ENCODE measurements around the gene C4orf50. TPM values are rescaled to one million over a fixed set of nuclear protein-coding genes. Genes with fewer than 3 reads are reported as not detected.

The C4orf50 gene
- total RNA-seq, 2 experiments from 2014 or later = 0.07 TPM

- CTCF ChIA-PET = no interaction called here
- intact Hi-C loops (cut with micrococcal nuclease) = no loop called here
- ATAC-seq (no peak), DNase-seq (no peak)
- no peak for TF ChIP-seq CTCF (IDR thresholded peaks at IDR 0.05)
- POLR2A ChIA-PET = no interaction called here
- Mint-ChIP-seq H3K36me3 (ENCODE audit: low read depth) (no peaks in the 10 kb centered on the region), H3K4me1 (ENCODE audit: low read depth) (no peaks in the 10 kb centered on the region), H3K27ac (no peak overlapping the region), H3K9me3 (no peaks in the 10 kb centered on the region), H3K27me3 (peaks cover 2% of the 10 kb centered on the region), H3K4me3 (no peak overlapping the region)
These were observed 87.8 kb downstream of the C4orf50 start for GRCh38 chr4:5930456-5930855.

- Mint-ChIP-seq H3K27ac (no peak overlapping the region), H3K4me3 (no peak overlapping the region), H3K9me3 (no peaks in the 10 kb centered on the region), H3K4me1 (ENCODE audit: low read depth) (no peaks in the 10 kb centered on the region), H3K27me3 (peaks cover 2% of the 10 kb centered on the region), H3K36me3 (ENCODE audit: low read depth) (no peaks in the 10 kb centered on the region)
- CTCF ChIA-PET = no interaction called here
- POLR2A ChIA-PET = no interaction called here
- no peak for TF ChIP-seq CTCF (IDR thresholded peaks at IDR 0.05)
- intact Hi-C loops (cut with micrococcal nuclease) = no loop called here
- ATAC-seq (no peak), DNase-seq (no peak)
These were observed 89.3 kb downstream of the C4orf50 start for GRCh38 chr4:5928844-5929420.

- peaks cover under 1% of the 10 kb centered on the region for H3K27me3 Mint-ChIP-seq
- no peak for TF ChIP-seq CTCF (IDR thresholded peaks at IDR 0.05)
- ATAC-seq (no peak), DNase-seq (no peak)
- no peaks in the 10 kb centered on the region for H3K9me3 Mint-ChIP-seq
- POLR2A ChIA-PET = no interaction called here
- CTCF ChIA-PET = no interaction called here
- no peak overlapping the region for H3K4me3 Mint-ChIP-seq
- H3K36me3 Mint-ChIP-seq (ENCODE audit: low read depth) = no peaks in the 10 kb centered on the region
- no peak overlapping the region for H3K27ac Mint-ChIP-seq
- no peaks in the 10 kb centered on the region for H3K4me1 Mint-ChIP-seq (ENCODE audit: low read depth)
- intact Hi-C loops (cut with micrococcal nuclease) = no loop called here
These were observed 90.0 kb downstream of the C4orf50 start for GRCh38 chr4:5928274-5928673.

GRCh38 chr4:5927747-5928146 is 90.5 kb downstream of the C4orf50 start:
- DNase-seq (no peak), ATAC-seq (no peak)
- TF ChIP-seq CTCF (IDR thresholded peaks at IDR 0.05) = no peak
- peaks cover 2% of the 10 kb centered on the region for H3K27me3 Mint-ChIP-seq
- no peak overlapping the region for H3K4me3 Mint-ChIP-seq
- no peaks in the 10 kb centered on the region for H3K36me3 Mint-ChIP-seq (ENCODE audit: low read depth)
- no peaks in the 10 kb centered on the region for H3K4me1 Mint-ChIP-seq (ENCODE audit: low read depth)
- POLR2A ChIA-PET = no interaction called here
- no peaks in the 10 kb centered on the region for H3K9me3 Mint-ChIP-seq
- CTCF ChIA-PET = no interaction called here
- intact Hi-C loops (cut with micrococcal nuclease) = no loop called here
- H3K27ac Mint-ChIP-seq = no peak overlapping the region

GRCh38 chr4:5927116-5927515 is 91.1 kb downstream of the C4orf50 start:
- ATAC-seq = no peak
- CTCF ChIA-PET = no interaction called here
- Mint-ChIP-seq H3K9me3 (no peaks in the 10 kb centered on the region), H3K4me1 (ENCODE audit: low read depth) (no peaks in the 10 kb centered on the region), H3K27me3 (peaks cover 2% of the 10 kb centered on the region), H3K27ac (no peak overlapping the region), H3K4me3 (no peak overlapping the region), H3K36me3 (ENCODE audit: low read depth) (no peaks in the 10 kb centered on the region)
- POLR2A ChIA-PET = no interaction called here
- no peak for TF ChIP-seq CTCF (IDR thresholded peaks at IDR 0.05)
- no peak for DNase-seq
- intact Hi-C loops (cut with micrococcal nuclease) = no loop called here

All from activated CD8-positive, alpha-beta T cell treated with anti-CD3 and anti-CD28 coated beads for 36 hours (primary cell).